Esophagus muscularis mucosa (tissue), 4 donors: ENCODE results near the gene ZCCHC8.

Experiments
- EP300 ChIP-seq: sonication (generic); formaldehyde crosslinking; IDR thresholded peaks from one replicate; pipeline ENCODE4 v1.6.1; 2017; ENCODE audit warnings: antibody characterized with exemption
- POLR2A ChIP-seq: fragments of 450-650 bp; IDR thresholded peaks from one replicate; pipeline ENCODE4 v1.6.1; 2017; ENCODE audit warnings: antibody characterized with exemption, moderate library complexity, mild to moderate bottlenecking, low read depth
- POLR2AphosphoS5 ChIP-seq, 2 donors: sonication (generic); formaldehyde crosslinking; IDR thresholded peaks; one replicate each; pipeline ENCODE4 v1.6.1; 2017; ENCODE audit warnings: antibody characterized with exemption in 2 of 2
- TF ChIP-seq, protein P1 (sequence below), 3 experiments: fragments of 200-600 bp in 2 of 3; fragments of 450-650 bp in 1 of 3; sonication (generic) in 2 of 3; IDR thresholded peaks; one replicate each; pipeline ENCODE4 v1.5.1; 2017 to 2019; ENCODE audit warnings: antibody characterized with exemption in 3 of 3, mild to moderate bottlenecking in 2 of 3, moderate library complexity in 1 of 3

- TF ChIP-seq POLR2AphosphoS5 (IDR thresholded peaks at IDR 0.05) = no peak
- no peak for TF ChIP-seq EP300
- TF ChIP-seq POLR2A = no peak
- TF ChIP-seq, protein P1, sequence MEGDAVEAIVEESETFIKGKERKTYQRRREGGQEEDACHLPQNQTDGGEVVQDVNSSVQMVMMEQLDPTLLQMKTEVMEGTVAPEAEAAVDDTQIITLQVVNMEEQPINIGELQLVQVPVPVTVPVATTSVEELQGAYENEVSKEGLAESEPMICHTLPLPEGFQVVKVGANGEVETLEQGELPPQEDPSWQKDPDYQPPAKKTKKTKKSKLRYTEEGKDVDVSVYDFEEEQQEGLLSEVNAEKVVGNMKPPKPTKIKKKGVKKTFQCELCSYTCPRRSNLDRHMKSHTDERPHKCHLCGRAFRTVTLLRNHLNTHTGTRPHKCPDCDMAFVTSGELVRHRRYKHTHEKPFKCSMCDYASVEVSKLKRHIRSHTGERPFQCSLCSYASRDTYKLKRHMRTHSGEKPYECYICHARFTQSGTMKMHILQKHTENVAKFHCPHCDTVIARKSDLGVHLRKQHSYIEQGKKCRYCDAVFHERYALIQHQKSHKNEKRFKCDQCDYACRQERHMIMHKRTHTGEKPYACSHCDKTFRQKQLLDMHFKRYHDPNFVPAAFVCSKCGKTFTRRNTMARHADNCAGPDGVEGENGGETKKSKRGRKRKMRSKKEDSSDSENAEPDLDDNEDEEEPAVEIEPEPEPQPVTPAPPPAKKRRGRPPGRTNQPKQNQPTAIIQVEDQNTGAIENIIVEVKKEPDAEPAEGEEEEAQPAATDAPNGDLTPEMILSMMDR (IDR thresholded peaks at IDR 0.05) = no peak
These were observed 73.3 kb downstream of the ZCCHC8 start for GRCh38 chr12:122427403-122427802.
